ENCODE measurements around the gene SPANXN5.
"Not testable (repeated sequence)": the region's sequence is repeated elsewhere in the genome, so short reads cannot be mapped to it uniquely, and the experiment has no call there.

Gene SPANXN5, protein sequence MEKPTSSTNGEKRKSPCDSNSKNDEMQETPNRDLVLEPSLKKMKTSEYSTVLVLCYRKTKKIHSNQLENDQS

DNA sequence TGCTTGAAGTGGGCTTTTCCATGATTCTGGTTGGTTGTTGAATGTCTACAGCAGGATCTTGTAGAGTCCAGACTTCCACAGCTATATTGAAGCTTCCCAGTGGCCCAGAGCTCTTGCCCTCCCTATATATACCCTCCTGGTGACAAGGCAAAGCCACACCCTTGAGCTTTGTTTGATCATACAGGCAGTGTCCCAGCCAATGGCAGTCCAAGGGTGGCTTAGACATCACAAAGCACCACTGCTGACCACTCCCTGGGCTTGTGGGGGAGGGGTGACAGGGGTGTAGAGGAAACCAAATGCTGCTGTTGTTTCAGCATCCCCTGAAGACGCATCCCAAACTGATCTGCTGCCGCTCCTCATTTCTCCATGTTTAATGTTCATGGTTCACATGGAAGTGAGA is at the start of gene SPANXN5:
Gene SPANXN5 (minus strand): TSS at position 101 of the 400 bp plus-strand sequence. CDS start 79 bp downstream, at position 22.
- DNase-seq (ENCODE audit: low read depth in 2 of 2), result not testable (repeated sequence)

DNA sequence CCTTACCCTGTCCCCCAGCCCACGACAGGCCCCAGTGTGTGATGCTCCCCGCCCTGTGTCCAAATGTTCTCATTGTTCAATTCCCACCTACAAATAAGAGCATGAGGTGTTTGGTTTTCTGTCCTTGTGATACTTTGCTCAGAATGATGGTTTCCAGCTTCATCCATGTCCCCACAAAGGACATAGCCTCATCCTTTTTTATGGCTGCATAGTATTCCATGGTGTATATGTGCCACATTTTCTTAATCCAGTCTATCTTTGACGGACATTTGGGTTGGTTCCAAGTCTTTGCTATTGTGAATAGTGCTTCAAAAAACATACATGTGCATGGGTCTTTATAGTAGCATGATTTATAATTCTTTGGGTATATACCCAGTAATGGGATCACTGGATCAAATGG is 46.4 kb upstream of the SPANXN5 start:
- DNase-seq (ENCODE audit: low read depth in 2 of 2), result not testable (repeated sequence)

DNA sequence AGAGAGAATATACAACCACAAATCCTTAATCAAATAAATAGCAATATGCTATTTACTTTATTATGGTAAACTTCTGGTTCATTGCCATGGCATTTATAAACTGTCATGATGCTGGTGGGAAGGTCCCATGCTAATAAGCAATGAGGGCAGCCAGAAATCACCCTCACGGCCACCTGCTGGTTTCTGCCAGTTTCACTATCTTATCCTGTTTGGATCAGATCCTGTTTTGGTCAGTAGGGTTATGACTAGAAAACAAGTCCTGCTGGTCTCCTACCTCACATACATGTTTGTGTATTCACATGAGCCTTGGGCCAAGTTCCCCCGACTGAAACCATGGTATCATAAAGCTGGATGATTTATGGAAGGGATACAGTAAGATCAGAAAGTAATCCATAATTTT is 41.9 kb upstream of the SPANXN5 start:
- no peak for DNase-seq (ENCODE audit: low read depth in 2 of 2)

DNA sequence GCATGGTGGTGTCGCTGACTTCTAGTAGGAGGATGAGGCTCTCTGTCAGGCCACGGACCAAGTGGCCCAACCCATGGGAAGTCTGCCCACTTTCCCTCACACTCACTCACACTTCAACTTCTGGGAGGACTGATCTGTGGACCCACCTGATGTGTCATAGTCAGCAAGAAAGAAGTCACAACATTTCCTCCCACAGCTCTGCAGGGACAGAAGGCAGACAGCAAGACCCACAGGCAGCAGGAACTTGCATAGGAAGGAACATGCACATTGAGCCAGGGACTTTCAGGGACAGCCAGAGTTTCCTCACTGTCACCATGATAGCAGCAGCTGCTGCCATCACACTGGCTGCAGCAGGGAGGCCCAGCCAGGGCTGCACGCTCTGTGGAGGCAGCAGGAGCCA is 33.3 kb upstream of the SPANXN5 start:
- no peak for DNase-seq (ENCODE audit: low read depth in 2 of 2)

DNA sequence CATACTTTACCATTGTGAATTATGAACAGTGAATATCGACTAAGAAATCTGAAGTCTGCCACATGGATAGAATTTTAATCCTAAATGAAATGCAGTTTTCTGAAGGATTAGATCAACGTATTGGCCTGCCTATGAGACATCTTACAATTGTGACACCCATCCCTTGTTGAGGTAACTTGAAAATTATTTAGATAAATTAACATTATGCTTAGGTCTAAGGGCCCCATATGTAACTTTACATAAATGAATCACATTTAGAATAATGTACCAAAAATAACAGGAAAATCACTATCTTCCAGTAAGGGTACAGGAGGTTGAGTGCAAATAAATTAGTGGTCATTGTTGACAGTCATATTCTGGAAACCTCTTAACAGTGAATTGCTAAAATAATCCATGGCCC is 27.4 kb upstream of the SPANXN5 start:
- no peak for DNase-seq (ENCODE audit: low read depth in 2 of 2)

DNA sequence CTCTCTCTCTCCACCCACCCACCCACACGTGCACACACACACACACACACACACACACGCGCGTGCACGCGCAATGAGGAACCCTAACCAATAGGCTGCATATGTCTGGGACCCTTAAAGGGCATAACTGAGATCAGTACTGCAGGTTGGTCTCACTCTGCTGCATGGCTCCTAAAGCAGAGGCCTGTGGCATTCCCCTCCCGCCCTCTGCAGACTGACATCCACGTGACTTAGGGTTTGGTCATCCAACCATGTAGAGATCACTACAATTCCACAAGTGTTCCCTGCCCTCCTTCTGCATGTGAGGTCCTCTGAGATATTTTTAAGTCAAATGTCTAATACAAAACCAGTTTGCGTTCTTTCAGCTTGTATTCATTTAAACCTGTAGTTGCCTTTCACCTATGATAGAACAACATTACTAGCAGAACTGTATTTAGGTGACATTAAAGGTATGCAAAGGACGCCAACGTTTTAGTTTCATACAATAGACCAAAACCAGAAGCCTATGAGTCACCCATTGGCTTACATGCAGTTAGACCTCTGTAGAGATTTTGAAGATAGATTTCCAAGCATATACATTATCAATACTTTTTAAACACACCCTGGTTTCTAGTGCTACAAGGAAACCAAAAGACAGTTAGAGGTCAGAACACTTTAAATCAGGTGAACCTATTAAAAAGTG is 24.0 kb upstream of the SPANXN5 start:
- no peak for DNase-seq (ENCODE audit: low read depth in 2 of 2)

DNA sequence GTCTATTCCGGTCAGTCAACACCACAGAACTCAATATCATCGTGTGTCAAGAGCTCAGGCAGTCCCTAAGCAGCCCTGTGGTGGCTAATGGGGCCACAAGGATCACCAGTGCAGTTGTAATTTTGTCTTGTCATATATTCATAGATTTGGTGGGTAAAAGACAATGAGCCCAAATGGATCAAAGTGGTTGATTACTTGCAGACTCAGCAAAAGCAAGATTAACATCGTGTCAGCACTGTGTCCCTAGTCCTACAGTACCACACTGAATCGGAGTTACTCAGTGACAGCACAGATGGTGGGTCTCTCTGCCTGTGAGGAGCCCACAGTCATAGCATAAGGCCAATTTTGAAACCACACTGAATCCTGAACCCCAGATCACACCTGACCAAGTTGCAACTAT is 22.6 kb upstream of the SPANXN5 start:
- no peak for DNase-seq (ENCODE audit: low read depth in 2 of 2)

DNA sequence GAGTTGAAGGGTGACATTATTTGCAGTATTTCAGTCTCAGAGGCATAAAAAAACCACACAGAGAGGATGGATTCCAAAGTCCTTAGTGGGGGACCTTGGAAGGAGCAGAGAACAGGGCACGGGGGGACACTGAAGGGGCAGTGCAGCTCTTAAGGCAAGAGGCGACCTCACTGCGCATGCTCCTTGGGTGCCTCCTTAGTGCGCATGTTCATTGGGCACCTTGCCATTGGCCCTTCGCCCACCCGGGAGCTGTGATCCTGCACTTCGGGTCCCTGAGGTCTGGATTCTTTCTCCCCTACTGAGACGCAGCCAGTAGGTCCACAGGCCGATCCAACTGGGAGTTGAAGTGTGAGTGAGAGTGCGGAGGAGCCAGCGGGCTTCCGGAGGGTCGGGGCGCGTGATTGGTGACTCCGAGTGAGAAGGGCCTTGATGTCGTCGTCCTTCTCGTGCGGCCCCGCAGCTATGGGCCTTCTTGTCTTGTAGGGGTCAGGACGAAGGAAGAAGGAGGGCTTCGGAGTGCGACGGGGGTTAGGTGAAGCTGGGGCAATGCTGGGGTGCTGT is 13.9 kb upstream of the SPANXN5 start, which contains the start of gene XAGE5:
Gene XAGE5 (plus strand): TSS at position 223 of the 561 bp plus-strand sequence. CDS start 1,280 bp downstream, outside the sequence.
- no peak for DNase-seq (ENCODE audit: low read depth in 2 of 2)

DNA sequence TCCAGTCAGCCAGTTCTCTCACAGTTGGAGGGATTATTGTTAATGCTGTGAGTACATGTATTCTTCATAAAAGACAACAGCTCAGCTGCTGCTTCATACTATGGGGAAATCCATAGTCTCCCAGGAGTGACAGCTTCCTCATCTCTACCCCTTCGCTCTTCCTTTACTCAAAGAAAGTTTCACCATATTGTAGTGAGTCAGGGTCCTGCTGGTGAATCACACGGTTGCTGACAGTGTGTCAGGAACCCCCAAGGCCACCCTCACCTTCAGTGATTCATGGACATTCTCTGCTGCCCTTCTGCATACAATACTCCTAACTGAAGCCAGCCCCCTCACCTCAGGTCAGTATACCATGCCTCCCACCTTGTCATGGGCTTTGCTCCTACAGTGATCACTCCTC is 7.6 kb upstream of the SPANXN5 start:
- not testable (repeated sequence) for DNase-seq (ENCODE audit: low read depth in 2 of 2)

DNA sequence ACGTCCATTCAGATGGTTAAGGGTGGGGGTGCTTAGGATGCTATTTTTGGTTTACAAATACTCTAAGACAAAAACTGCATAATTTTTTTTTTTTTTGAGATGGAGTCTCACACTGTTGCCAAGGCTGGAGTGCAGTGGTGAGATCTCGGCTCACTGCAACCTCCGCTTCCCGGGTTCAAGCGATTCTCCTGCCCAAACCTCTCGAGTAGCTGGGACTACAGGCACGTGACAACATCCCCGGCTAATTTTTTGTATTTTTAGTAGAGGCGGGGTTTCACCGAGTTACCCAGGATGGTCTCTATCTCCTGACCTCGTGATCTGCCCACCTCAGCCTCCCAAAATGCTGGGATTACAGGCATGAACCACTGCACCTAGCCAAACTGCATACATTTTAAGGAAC is 23.7 kb downstream of the SPANXN5 start:
- not testable (repeated sequence) for DNase-seq (ENCODE audit: low read depth in 2 of 2)

DNA sequence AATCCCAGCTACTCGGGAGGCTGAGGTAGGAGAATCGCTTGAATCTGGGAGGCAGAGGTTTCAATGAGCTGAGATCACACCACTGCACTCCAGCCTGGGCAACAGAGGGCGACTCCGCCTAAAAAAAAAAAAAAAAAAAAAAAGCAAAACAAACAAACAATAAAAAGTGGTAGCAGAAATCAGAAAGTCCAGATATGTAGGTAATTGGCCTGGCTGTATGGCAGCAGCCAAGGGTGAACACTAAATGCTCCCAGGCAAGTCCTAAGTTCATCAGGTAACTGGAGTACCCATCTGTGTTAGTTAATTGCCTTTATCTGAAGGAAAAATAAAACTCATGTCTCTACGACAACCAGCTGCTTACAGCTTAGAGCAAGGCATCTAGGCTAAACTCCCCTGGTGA is 31.2 kb downstream of the SPANXN5 start:
- not testable (repeated sequence) for DNase-seq (ENCODE audit: low read depth in 2 of 2)

DNA sequence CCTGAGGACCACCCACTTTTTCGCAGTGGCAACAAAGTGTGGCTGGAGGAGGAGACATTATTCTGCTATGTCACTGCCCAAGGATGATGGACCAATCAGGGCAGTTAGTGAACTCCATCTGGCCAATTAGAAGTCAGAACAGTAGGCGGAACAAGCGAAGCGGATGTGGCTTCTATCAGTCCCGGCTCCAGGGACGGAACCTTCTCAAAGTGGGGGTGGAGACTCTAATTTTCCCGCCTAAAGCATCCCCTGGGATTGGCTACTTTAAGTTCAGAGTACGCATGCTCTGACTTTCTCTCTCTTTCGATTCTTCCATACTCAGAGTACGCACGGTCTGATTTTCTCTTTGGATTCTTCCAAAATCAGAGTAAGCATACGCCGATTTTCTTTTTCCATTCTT is 46.3 kb downstream of the SPANXN5 start, which contains the start of gene SSX2B:
Gene SSX2B (plus strand): TSS at position 301 of the 400 bp plus-strand sequence. CDS start 1,429 bp downstream, outside the sequence.
- not testable (repeated sequence) for DNase-seq (ENCODE audit: low read depth in 2 of 2)

All from stimulated activated CD8-positive, alpha-beta memory T cell treated with anti-CD3 and anti-CD28 coated beads, Interleukin-2, amount 100 ng/mL, for 48 hours (primary cell).